Measurements from ENCODE around the gene TBX1. TPM values are rescaled to one million over a fixed set of nuclear protein-coding genes. Genes with fewer than 3 reads are reported as not detected.

The TBX1 gene
- total RNA-seq, 1 experiment from 2014 or later = not detected

- CTCF ChIA-PET = interaction anchor here (0.6 to 1.8 kb wide), 11 partner anchors 9 to 1059 kb away, joined by 3 to 11 read pairs (median 4); no protein-coding TSS in a partner anchor
- peaks cover 4% of the 10 kb centered on the region for H3K36me3 Mint-ChIP-seq (ENCODE audit: insufficient read depth, unreplicated experiment)
- peaks cover 13% of the 10 kb centered on the region for H3K4me1 Mint-ChIP-seq (ENCODE audit: low read depth, unreplicated experiment)
- no TSS peak for BruUV-seq (replicated peaks)
- intact Hi-C loops (cut with micrococcal nuclease; ENCODE audit: unreplicated experiment) = no loop called here
- H3K4me3 Mint-ChIP-seq (ENCODE audit: low read depth, unreplicated experiment) = peak overlapping the region; percentile 54
- no peaks in the 10 kb centered on the region for H3K9me3 Mint-ChIP-seq (ENCODE audit: low read depth, unreplicated experiment)
- peak; percentile 75 for TF ChIP-seq CTCF (IDR thresholded peaks at IDR 0.05; ENCODE audit: unreplicated experiment)
- peaks cover 92% of the 10 kb centered on the region for H3K27me3 Mint-ChIP-seq (ENCODE audit: unreplicated experiment)
- DNase-seq = peak; percentile 82
- H3K27ac Mint-ChIP-seq (ENCODE audit: unreplicated experiment) = no peak overlapping the region
These were observed 4.1 kb upstream of the TBX1 start for GRCh38 chr22:19756288-19757128.

- TF ChIP-seq CTCF (IDR thresholded peaks at IDR 0.05; ENCODE audit: unreplicated experiment) = no peak
- Mint-ChIP-seq H3K9me3 (ENCODE audit: low read depth, unreplicated experiment) (no peaks in the 10 kb centered on the region), H3K36me3 (ENCODE audit: insufficient read depth, unreplicated experiment) (peaks cover 4% of the 10 kb centered on the region), H3K4me3 (ENCODE audit: low read depth, unreplicated experiment) (peak overlapping the region; percentile 54), H3K27ac (ENCODE audit: unreplicated experiment) (no peak overlapping the region), H3K4me1 (ENCODE audit: low read depth, unreplicated experiment) (peaks cover 13% of the 10 kb centered on the region), H3K27me3 (ENCODE audit: unreplicated experiment) (peaks cover 98% of the 10 kb centered on the region)
- intact Hi-C loops (cut with micrococcal nuclease; ENCODE audit: unreplicated experiment) = no loop called here
- CTCF ChIA-PET = interaction anchor here (1.0 to 1.8 kb wide), 6 partner anchors 10 to 153 kb away, joined by 3 to 11 read pairs (median 6); no protein-coding TSS in a partner anchor
- no peak for DNase-seq
- no TSS peak for BruUV-seq (replicated peaks)
These were observed 3.2 kb upstream of the TBX1 start for GRCh38 chr22:19757140-19757984.

- Mint-ChIP-seq H3K27ac (ENCODE audit: unreplicated experiment) (no peak overlapping the region), H3K4me3 (ENCODE audit: low read depth, unreplicated experiment) (peak overlapping the region; percentile 54), H3K27me3 (ENCODE audit: unreplicated experiment) (peaks cover 98% of the 10 kb centered on the region), H3K36me3 (ENCODE audit: insufficient read depth, unreplicated experiment) (peaks cover 4% of the 10 kb centered on the region), H3K9me3 (ENCODE audit: low read depth, unreplicated experiment) (no peaks in the 10 kb centered on the region), H3K4me1 (ENCODE audit: low read depth, unreplicated experiment) (peaks cover 13% of the 10 kb centered on the region)
- no peak for TF ChIP-seq CTCF (IDR thresholded peaks at IDR 0.05; ENCODE audit: unreplicated experiment)
- no peak for DNase-seq
- intact Hi-C loops (cut with micrococcal nuclease; ENCODE audit: unreplicated experiment) = no loop called here
- CTCF ChIA-PET = no interaction called here
- BruUV-seq (replicated peaks) = no TSS peak
These were observed 2.3 kb upstream of the TBX1 start for GRCh38 chr22:19757985-19758895.

GRCh38 chr22:19758896-19759426 lies 1.6 kb upstream of the TBX1 start:
- intact Hi-C loops (cut with micrococcal nuclease; ENCODE audit: unreplicated experiment) = no loop called here
- CTCF ChIA-PET = no interaction called here
- no peak for DNase-seq
- peaks cover 13% of the 10 kb centered on the region for H3K4me1 Mint-ChIP-seq (ENCODE audit: low read depth, unreplicated experiment)
- H3K27ac Mint-ChIP-seq (ENCODE audit: unreplicated experiment) = no peak overlapping the region
- peaks cover 4% of the 10 kb centered on the region for H3K36me3 Mint-ChIP-seq (ENCODE audit: insufficient read depth, unreplicated experiment)
- no peak for TF ChIP-seq CTCF (IDR thresholded peaks at IDR 0.05; ENCODE audit: unreplicated experiment)
- no TSS peak for BruUV-seq (replicated peaks)
- H3K4me3 Mint-ChIP-seq (ENCODE audit: low read depth, unreplicated experiment) = no peak overlapping the region
- H3K9me3 Mint-ChIP-seq (ENCODE audit: low read depth, unreplicated experiment) = no peaks in the 10 kb centered on the region
- peaks cover 98% of the 10 kb centered on the region for H3K27me3 Mint-ChIP-seq (ENCODE audit: unreplicated experiment)

All from Calu3 (cell line).